Measurements from ENCODE around the gene TTL.

The TTL gene

DNA sequence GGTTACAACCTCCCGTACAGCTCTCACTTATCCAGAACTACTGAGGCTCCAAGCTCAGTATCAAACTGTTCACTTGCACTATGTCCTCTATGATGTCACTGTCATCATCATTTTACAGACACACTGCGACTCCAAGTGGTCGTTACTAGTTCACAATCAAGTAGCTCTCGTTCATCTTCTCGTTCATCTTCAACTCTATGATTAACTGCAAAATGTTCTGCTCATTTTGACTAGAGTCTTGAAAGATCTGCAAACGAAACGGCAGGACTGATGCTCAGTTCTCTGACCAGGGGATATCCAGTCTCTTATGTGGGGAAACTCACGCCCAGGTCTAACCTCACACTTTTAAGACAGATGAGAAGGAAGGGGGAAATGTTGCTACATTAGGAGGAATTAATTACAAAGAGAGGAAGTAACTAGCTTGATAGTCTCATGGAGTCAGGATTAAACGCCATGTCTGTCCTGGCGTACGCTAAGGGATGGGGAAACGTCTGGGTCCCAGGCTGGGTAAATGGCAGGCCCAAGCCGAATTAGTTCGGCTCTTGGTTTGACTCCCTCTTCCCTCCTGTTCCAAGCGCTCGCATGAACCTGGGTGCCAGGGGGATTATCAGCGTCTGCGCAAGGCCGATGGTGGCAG is 101.7 kb downstream of the TTL start:
- DNase-seq (ENCODE audit: low read depth in 2 of 2), result no peak

DNA sequence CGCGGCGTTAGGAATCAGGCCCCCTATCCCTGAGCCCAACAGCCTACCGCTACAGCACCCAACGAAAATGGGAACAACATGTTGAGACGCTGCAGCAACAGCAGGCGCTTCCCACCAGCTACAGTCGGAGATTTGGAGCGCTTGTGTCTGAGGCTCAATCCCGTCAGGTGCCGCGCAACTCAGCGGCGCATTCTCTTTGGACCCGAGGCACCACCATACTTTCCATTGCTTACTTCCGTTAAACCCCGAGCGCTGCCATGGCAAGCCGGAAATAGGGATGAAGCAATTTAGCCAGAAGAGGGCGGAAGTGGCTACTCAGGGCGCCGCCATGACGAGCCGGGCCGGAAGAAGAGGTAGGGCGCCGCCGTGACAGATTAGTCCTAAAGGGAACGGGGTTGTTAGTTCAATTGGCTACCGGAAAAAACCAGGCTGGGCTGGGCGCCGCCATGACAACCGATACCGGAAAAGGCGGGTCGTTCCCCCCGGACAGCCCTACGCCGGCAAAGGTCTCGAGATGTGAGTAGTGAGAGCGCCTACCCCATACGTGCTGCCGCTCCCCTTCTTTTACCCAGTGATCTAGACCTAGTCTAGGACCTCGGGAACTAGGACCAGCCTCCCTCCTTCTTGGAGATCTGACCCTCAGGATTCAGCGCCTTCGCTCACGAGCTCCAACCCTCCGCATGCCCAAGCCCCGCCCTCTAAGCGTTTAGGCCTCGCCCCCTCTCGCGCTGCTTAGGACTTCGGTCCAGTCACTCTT is 102.4 kb downstream of the TTL start, which contains the start of gene CHCHD5:
Gene CHCHD5, plus strand, starts transcription at position 476 of the 757 bp plus-strand sequence. Its CDS starts 39 bp downstream, at position 515.
- DNase-seq (ENCODE audit: low read depth in 2 of 2), result peak; percentile 89 to 90

DNA sequence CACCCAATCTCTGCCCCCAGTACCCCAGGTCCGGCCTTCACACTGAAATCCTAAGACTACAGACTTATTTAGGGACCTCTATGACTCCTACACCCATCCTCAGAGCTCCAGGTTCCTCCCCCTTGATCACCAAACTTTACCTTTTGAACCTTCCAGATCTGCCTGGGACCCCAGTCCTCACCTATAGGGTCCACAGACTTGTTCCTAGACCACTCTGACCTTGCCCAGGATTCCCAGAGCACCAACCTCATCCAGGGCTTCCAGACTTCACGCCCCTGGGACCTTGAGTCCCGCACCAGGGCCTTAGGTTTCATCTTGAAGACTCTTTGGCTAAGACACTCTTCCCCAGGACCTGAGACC is 102.9 kb downstream of the TTL start:
- no peak for DNase-seq (ENCODE audit: low read depth in 2 of 2)

DNA sequence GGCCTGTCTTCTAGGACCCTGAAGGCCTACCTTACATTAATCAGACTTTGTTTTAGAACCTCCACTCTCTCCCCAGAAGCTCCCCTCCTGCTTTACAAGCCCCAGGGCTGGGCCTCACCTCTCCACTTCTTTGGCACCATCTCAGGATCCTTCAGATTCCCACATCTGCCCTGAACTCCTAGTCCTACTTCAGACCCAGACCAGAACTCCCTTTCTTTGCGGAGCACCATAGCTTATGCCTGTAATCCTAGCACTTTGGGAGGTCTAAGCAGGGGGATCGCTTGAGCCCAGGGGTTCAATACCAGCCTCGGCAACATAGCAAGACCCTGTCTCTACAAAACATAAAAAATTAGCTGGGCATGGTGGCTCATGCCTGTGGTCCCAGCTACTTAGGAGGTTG is 103.4 kb downstream of the TTL start:
- no peak for DNase-seq (ENCODE audit: low read depth in 2 of 2)

DNA sequence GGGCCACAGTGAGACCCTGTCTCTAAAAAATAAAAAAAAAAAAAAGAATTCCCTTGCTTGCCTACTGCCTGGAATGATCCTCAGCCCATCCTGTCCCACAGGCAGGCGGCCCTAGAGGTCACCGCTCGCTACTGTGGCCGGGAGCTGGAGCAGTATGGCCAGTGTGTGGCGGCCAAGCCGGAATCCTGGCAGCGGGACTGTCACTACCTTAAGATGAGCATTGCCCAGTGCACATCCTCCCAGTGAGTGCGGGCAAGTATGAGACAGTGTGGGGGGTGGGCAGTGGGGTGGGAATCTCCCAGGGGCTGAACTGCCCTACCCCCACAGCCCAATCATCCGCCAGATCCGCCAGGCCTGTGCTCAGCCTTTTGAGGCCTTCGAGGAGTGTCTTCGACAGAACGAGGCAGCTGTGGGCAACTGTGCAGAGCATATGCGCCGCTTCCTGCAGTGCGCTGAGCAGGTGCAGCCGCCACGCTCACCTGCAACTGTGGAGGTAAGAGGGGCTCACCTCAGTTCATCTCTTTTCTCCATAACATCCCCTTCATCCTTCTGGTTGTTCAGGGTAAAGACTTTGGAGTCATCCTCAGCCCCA is 104.0 kb downstream of the TTL start:
- DNase-seq (ENCODE audit: low read depth in 2 of 2), result no peak

DNA sequence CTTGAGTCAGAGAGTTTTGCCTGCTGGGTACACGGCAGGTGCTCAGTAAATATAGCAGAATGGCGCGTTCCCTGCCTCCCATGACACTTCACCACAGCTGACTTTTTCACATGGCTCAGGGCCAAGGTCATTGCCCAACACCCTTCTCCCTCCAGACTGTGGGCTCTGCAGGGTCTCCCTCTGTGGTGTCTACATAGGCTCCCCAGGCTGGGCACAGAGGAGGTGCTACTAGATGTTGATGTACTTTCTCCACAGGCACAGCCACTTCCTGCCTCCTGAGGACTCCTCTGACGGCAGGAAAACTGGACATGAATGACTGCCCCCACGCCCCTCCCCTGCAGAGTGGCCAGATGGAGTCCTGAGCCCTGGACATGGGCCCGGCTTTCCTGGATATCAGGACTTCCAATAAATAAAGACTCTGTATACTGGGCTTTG is 106.7 kb downstream of the TTL start:
- no peak for DNase-seq (ENCODE audit: low read depth in 2 of 2)
